ENCODE results near the gene AVL9.
"Not testable (repeated sequence)": the region's sequence is repeated elsewhere in the genome, so short reads cannot be mapped to it uniquely, and the experiment has no call there.

The AVL9 gene

DNA sequence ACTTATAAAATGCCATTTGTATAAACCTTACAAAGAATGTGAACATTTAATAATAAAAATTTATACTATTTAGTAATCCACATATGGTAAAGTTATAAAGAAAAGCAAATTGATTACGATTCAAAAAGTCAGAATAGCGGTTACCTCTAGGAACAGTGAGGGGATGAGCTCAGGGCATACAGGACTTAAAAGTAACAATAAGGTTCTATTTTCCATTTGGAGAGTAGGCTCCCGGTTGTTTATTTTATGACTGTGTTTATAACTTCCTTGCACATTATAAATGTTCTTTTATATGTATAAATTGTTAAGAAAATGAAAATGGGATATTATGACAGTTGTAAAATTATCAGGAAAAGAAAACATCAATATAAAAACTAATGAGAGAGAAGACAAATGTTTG, 135.7 kb downstream of the AVL9 start:
- Histone ChIP-seq H3K79me2 (ENCODE audit: control insufficient read depth, low read length) (no peaks in the 10 kb centered on the region), H3K9me2 (replicated peaks; ENCODE audit: control insufficient read depth, low read length) (no peaks in the 10 kb centered on the region), H3K4me2 (ENCODE audit: low read length) (no peak overlapping the region), H3K27me3 (ENCODE audit: control insufficient read depth, low read length) (peaks cover 10% of the 10 kb centered on the region), H3K9me3 (ENCODE audit: control insufficient read depth, insufficient read depth, low read length) (0 out of 2 replicates have a peak, but pooled peaks cover 3% of the 10 kb centered on the region), H3K4me1 (ENCODE audit: control insufficient read depth, low read length) (no peaks in the 10 kb centered on the region), H4K20me1 (ENCODE audit: control insufficient read depth, insufficient read depth, low read depth, low read length) (no peaks in the 10 kb centered on the region), H3K27ac (ENCODE audit: low read depth, low read length) (no peak overlapping the region), H3K4me3 (ENCODE audit: low read length) (no peak overlapping the region), H3K36me3 (ENCODE audit: control insufficient read depth, low read length) (no peaks in the 10 kb centered on the region), H3F3A (ENCODE audit: control insufficient read depth, insufficient read depth) (no peaks in the 10 kb centered on the region)
- TF ChIP-seq, protein P1, sequence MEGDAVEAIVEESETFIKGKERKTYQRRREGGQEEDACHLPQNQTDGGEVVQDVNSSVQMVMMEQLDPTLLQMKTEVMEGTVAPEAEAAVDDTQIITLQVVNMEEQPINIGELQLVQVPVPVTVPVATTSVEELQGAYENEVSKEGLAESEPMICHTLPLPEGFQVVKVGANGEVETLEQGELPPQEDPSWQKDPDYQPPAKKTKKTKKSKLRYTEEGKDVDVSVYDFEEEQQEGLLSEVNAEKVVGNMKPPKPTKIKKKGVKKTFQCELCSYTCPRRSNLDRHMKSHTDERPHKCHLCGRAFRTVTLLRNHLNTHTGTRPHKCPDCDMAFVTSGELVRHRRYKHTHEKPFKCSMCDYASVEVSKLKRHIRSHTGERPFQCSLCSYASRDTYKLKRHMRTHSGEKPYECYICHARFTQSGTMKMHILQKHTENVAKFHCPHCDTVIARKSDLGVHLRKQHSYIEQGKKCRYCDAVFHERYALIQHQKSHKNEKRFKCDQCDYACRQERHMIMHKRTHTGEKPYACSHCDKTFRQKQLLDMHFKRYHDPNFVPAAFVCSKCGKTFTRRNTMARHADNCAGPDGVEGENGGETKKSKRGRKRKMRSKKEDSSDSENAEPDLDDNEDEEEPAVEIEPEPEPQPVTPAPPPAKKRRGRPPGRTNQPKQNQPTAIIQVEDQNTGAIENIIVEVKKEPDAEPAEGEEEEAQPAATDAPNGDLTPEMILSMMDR (IDR thresholded peaks at IDR 0.05; ENCODE audit: low read depth, low read length, poor library complexity, severe bottlenecking): no peak
- no peak for TF ChIP-seq EZH2phosphoT487 (IDR thresholded peaks at IDR 0.05; ENCODE audit: borderline replicate concordance, low read length)

DNA sequence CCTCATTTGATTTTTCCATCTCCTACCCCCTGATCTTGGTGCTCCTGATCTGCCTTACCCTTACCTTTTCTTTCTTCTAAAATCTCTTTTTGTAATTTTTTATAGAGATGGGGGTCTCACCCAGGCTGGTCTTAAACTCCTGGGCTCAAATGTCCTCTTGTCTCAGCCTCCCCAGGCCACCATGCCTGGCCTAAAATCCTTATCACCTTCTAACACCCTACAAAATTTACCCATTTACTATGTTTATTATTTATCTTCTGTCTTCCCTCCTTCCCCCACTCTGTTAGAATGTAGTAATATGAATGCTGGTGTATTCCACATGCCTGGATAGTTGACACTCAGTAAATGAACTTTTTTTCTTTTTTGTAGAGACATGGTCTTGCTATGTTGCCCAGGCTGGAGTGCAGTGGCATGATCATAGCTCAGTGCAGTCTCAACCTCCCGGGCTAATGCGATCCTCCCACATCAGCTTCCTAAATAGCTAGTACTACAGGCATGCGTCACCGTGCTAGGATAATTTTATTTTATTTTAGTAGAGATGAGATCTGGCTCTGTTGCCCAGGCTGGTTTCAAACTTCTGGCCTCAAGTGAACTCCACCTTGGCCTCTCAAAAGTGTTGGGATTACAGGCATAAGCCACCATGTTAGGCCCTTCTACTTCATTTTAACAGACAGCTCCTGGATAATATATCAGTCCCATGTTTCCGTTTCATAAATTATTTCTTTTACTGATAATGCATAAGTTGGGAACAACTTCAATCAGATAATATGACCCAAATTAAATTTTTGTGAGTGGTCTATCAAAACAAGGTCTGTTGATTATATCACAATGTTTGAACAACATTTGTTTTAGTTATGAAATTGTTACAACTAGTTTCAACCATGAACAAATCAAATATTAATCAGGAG, 136.6 kb downstream of the AVL9 start:
- H3K9me3 ChIP-seq (ENCODE audit: control insufficient read depth, insufficient read depth, low read length); H3F3A ChIP-seq (ENCODE audit: control insufficient read depth, insufficient read depth); H4K20me1 ChIP-seq (ENCODE audit: control insufficient read depth, insufficient read depth, low read depth, low read length); H3K27ac ChIP-seq (ENCODE audit: low read depth, low read length); H3K4me1 ChIP-seq (ENCODE audit: control insufficient read depth, low read length); H3K4me2 ChIP-seq (ENCODE audit: low read length); H3K36me3 ChIP-seq (ENCODE audit: control insufficient read depth, low read length); H3K79me2 ChIP-seq (ENCODE audit: control insufficient read depth, low read length); H3K9me2 ChIP-seq (replicated peaks; ENCODE audit: control insufficient read depth, low read length); H3K4me3 ChIP-seq (ENCODE audit: low read length): not testable (repeated sequence)
- H3K27me3 ChIP-seq (ENCODE audit: control insufficient read depth, low read length): peaks cover 10% of the 10 kb centered on the region

DNA sequence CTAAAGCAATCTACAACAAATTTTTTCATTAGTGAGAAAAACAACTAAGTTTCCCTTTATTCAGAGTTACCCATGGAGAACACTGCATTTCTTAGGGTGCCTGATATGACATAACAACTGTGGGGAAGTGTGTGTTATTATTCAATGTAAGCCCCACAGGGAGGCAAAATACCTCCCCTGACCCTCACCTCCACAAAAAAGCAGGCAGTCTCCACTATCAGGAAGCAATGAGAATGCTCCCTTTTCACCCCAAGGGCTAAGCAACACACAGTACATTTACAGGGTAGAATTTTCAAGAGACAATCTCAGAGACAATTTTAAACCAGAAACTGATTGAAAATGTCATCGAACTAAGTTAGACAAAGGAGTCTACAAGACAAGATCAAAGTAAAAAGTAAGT, 138.2 kb downstream of the AVL9 start:
- not testable (repeated sequence) for H3K27ac ChIP-seq (ENCODE audit: low read depth, low read length)

DNA sequence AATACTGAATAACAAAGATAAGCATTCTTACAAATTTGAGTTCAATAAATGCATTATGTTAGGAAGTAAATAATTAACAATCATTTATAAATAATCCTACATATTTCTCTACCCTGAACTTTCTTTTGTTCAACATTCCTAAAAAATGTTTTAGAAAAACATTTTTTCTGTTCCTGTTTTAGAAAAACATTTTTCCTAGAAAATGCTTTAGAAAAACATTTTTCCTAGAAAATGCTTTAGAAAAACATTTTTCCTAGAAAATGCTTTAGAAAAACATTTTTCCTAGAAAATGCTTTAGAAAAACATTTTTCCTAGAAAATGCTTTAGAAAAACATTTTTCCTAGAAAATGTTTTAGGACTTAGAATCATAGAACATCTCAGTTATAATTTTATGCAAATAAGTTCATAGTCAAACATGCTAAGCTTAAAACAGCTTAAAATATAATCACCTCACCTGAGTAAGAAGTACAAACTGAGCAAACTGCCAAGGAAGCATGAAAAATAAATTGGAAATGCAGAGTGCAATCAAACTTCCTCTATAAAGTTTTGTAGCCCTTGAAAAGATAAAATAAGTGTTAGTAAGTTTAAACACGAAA, 139.6 kb downstream of the AVL9 start:
- H3F3A ChIP-seq (ENCODE audit: control insufficient read depth, insufficient read depth); H3K79me2 ChIP-seq (ENCODE audit: control insufficient read depth, low read length); H3K27me3 ChIP-seq (ENCODE audit: control insufficient read depth, low read length); H3K4me3 ChIP-seq (ENCODE audit: low read length); H3K9me2 ChIP-seq (replicated peaks; ENCODE audit: control insufficient read depth, low read length); H3K27ac ChIP-seq (ENCODE audit: low read depth, low read length); H4K20me1 ChIP-seq (ENCODE audit: control insufficient read depth, insufficient read depth, low read depth, low read length); H3K9me3 ChIP-seq (ENCODE audit: control insufficient read depth, insufficient read depth, low read length); H3K36me3 ChIP-seq (ENCODE audit: control insufficient read depth, low read length); H3K4me1 ChIP-seq (ENCODE audit: control insufficient read depth, low read length); H3K4me2 ChIP-seq (ENCODE audit: low read length): not testable (repeated sequence)

More for the DNA sequence above, 138.2 kb downstream of the AVL9 start:
- H3K27me3 ChIP-seq (ENCODE audit: control insufficient read depth, low read length): peaks cover 10% of the 10 kb centered on the region
- H3K9me2 ChIP-seq (replicated peaks; ENCODE audit: control insufficient read depth, low read length); H3K4me1 ChIP-seq (ENCODE audit: control insufficient read depth, low read length); H3K79me2 ChIP-seq (ENCODE audit: control insufficient read depth, low read length); H3K9me3 ChIP-seq (ENCODE audit: control insufficient read depth, insufficient read depth, low read length); H3K36me3 ChIP-seq (ENCODE audit: control insufficient read depth, low read length); H4K20me1 ChIP-seq (ENCODE audit: control insufficient read depth, insufficient read depth, low read depth, low read length); H3F3A ChIP-seq (ENCODE audit: control insufficient read depth, insufficient read depth); H3K4me3 ChIP-seq (ENCODE audit: low read length); H3K4me2 ChIP-seq (ENCODE audit: low read length): not testable (repeated sequence)

DNA sequence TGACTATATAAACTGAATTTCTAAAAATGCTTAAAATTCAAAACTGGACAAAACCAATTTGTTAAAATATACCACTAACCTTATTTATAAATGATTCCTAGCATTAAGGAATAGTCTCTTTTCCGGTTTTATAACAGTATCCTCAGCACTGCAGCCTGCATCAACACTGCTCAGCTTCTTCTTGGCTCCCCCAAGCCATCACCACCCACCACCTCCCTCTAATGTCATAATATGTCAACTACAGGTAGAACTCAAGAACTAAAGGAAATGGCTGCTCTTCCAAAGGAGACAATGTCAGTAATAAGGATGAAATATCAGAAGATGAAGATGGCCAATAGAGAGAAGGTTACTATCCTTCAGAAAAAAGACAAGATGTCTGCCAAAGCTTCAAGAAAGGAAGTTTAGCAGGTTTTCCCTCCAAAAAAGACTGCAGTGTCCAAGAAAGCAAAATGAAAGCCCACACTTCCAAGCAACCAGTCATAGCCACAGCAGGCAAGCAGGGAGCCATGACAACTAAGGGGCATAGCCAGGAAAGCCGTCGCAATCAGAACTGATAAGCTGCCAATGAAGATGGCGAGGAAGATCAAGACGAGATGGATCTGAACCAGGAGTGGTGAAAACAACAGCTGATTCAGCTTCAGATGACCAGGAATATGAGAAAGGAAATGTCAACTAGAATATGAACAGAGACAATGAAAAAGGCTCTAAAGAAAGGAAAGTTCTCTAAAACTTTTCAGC, 141.6 kb downstream of the AVL9 start:
- not testable (repeated sequence) for H4K20me1 ChIP-seq (ENCODE audit: control insufficient read depth, insufficient read depth, low read depth, low read length); H3K27ac ChIP-seq (ENCODE audit: low read depth, low read length); H3K9me2 ChIP-seq (replicated peaks; ENCODE audit: control insufficient read depth, low read length); H3K27me3 ChIP-seq (ENCODE audit: control insufficient read depth, low read length); H3K4me2 ChIP-seq (ENCODE audit: low read length); H3K4me3 ChIP-seq (ENCODE audit: low read length); H3K36me3 ChIP-seq (ENCODE audit: control insufficient read depth, low read length); H3K4me1 ChIP-seq (ENCODE audit: control insufficient read depth, low read length); H3K79me2 ChIP-seq (ENCODE audit: control insufficient read depth, low read length); H3F3A ChIP-seq (ENCODE audit: control insufficient read depth, insufficient read depth); H3K9me3 ChIP-seq (ENCODE audit: control insufficient read depth, insufficient read depth, low read length)

DNA sequence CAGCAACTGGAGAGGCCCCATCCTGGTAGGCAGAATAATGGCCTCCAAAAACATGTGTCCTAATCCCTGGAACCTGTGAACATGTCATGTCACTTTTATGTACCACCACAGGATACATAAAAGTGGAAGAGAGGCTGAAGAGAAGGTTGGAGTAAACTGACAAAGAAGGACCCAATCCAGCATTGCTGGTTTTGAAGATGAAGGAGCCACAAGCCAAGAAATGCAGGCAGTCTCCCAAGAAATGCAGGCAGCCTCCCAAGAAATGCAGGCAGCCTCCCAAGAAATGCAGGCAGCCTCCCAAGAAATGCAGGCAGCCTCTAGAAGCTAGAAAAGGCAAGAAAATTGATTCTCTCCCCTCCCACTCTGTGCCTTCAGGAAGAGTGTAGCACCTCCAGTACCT, 142.3 kb downstream of the AVL9 start:
- H3K27ac ChIP-seq (ENCODE audit: low read depth, low read length); H3F3A ChIP-seq (ENCODE audit: control insufficient read depth, insufficient read depth); H3K4me3 ChIP-seq (ENCODE audit: low read length); H3K27me3 ChIP-seq (ENCODE audit: control insufficient read depth, low read length); H3K4me2 ChIP-seq (ENCODE audit: low read length); H3K36me3 ChIP-seq (ENCODE audit: control insufficient read depth, low read length); H3K4me1 ChIP-seq (ENCODE audit: control insufficient read depth, low read length); H3K9me2 ChIP-seq (replicated peaks; ENCODE audit: control insufficient read depth, low read length); H4K20me1 ChIP-seq (ENCODE audit: control insufficient read depth, insufficient read depth, low read depth, low read length); H3K9me3 ChIP-seq (ENCODE audit: control insufficient read depth, insufficient read depth, low read length); H3K79me2 ChIP-seq (ENCODE audit: control insufficient read depth, low read length): not testable (repeated sequence)

Measured in DOHH2 (cell line).